Lower leg skin (tissue), 4 donors: ENCODE data around the gene HNF4A. TPM values are rescaled to one million over a fixed set of nuclear protein-coding genes. Genes with fewer than 3 reads are reported as not detected.

Experiments used
- DNase-seq, 2 donors: peaks; one replicate each; pipeline ENCODE4 v3.0.0-alpha.2; 2019; ENCODE audit warnings: low spot score in 2 of 2
- H3K4me3 ChIP-seq: fragments of 200-600 bp; sonication (generic); 2 replicates; pipeline ENCODE4 v1.5.1; 2017; ENCODE audit warnings: mild to moderate bottlenecking, low read depth; ENCODE audit not compliant: poor library complexity, severe bottlenecking
- CTCF ChIP-seq, 3 donors: fragments of 450-650 bp; IDR thresholded peaks; one replicate each; pipeline ENCODE4 v1.5.1; 2016; ENCODE audit warnings: antibody characterized with exemption in 3 of 3, mild to moderate bottlenecking in 3 of 3, moderate library complexity in 2 of 3
- POLR2A ChIP-seq, 2 donors: fragments of 450-650 bp; IDR thresholded peaks; one replicate each; pipeline ENCODE4 v1.6.1; 2016 to 2017; ENCODE audit warnings: antibody characterized with exemption in 2 of 2, mild to moderate bottlenecking in 1 of 2, moderate library complexity in 1 of 2
- WGBS, 2 donors: methylation state at CpG; one replicate each; pipeline ENCODE4 v1.1.5; 2018; 5-methylcytosine and 5-hydroxymethylcytosine counted together
- intact Hi-C: fragments of 100-400 bp; cut with DNase I; formaldehyde crosslinking; loops from one replicate; pipeline ENCODE4 v1.15.0; 2023; ENCODE audit warnings: low total_unique reads
- total RNA-seq, 4 donors: library from RNA; depleted of rRNA; stranded (reverse); fragments of >200 nt; gene quantifications; one replicate each; pipeline ENCODE4 v1.1.0, GENCODE V29; 2016

The HNF4A gene
- total RNA-seq, 4 donors from 2014 or later, result not detected

DNA sequence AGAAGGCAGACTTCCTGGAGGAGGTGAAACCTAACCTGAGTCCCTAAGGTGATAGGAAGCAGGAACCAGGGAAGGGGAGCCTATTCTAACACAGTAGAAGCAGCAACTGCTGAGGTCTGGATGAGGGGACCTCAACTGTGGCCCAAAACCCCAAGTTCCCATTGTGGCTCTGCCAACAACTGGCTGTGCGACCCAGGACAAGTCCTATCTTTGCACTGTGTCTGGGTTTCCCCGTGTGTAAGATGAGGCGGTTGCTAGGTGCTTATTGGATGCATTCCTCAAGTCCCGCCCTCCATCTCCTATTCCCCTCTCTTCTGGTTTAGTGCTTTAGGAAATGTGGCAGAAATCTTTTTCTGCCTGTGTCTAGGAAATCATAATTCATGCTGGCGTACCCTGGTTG, 68.0 kb downstream of the HNF4A start:
- DNase-seq, result no peak
- intact Hi-C loops, result no loop called here
- no peak overlapping the region for H3K4me3 ChIP-seq
- TF ChIP-seq CTCF (IDR thresholded peaks at IDR 0.05) (no peak), POLR2A (IDR thresholded peaks at IDR 0.05) (no peak)
- 24 to 33% methylated on average over 5 of the region's 5 CpGs for WGBS, 2 donors

DNA sequence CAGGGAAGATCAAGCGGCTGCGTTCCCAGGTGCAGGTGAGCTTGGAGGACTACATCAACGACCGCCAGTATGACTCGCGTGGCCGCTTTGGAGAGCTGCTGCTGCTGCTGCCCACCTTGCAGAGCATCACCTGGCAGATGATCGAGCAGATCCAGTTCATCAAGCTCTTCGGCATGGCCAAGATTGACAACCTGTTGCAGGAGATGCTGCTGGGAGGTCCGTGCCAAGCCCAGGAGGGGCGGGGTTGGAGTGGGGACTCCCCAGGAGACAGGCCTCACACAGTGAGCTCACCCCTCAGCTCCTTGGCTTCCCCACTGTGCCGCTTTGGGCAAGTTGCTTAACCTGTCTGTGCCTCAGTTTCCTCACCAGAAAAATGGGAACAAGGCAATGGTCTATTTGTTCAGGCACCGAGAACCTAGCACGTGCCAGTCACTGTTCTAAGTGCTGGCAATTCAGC, 68.6 kb downstream of the HNF4A start:
- no peak overlapping the region for H3K4me3 ChIP-seq
- DNase-seq, result no peak
- 52 to 54% methylated on average over 14 of the region's 14 CpGs for WGBS, 2 donors
- intact Hi-C loops, result no loop called here
- TF ChIP-seq POLR2A (IDR thresholded peaks at IDR 0.05) (no peak), CTCF (IDR thresholded peaks at IDR 0.05) (no peak)

DNA sequence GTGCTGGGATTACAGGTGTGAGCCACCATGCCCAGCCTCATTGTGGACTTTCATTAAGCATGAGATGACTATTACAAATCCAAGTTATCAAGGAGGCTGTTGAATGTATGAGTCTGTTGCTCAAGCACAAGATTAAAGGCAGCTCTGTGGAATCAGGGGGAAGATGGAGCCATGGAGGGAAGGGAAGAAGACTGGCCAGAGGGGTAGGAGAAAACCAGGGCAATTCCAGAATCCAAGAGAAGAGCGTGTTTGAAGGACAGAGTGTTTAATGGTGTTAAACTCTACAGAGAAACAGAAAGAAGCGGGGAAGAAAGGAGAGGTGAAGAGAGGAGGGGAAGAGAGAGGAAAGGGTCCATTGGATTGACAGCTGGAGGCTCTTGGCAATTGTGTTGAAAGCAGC, 70.4 kb downstream of the HNF4A start:
- no peak for DNase-seq
- intact Hi-C loops, result no loop called here
- TF ChIP-seq POLR2A (IDR thresholded peaks at IDR 0.05) (no peak), CTCF (IDR thresholded peaks at IDR 0.05) (no peak)
- no peak overlapping the region for H3K4me3 ChIP-seq
- WGBS, 2 donors, result 89 to 92% methylated on average over 2 of the region's 2 CpGs

DNA sequence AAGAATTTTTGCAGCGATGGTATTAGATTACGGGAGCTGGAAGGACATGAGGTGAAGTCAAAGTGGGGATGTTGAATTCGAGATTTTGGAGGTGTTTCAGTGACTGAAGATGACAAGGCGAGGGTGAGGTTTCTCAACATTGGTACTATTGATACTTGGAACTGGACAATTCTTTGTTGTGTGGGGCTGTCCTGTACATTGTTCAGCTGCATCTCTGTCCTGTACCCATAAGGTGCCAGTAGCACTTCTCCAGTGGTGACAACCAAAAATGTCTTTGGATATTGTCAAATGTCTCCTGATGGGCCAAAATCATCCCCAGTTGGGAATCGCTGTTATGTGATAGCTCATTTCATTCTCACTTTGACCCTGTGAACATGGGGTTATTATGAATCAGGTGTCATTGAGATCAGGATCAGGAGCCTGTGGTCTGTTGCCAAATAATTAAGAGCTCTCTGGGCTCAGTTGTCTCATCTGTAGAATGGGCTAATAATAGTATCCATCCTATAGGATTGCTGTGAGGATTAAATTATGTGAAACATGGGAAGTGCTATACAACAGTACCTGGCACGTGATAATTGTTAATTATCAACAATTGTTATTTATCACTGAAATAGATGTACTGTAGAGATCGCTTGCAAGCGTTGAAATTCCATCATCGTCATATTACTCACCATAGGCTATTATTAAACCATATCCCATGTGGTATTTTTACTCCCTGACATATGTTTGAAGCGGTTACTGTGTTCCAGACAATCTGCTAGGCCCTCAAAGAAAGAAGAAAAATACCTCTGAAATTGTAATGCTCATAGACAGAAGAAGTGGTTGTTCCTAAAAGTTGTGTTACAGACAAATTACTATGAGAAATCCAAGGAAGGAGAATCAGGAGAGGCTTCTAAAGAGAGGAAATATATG, 71.6 kb downstream of the HNF4A start:
- TF ChIP-seq CTCF (IDR thresholded peaks at IDR 0.05) (no peak), POLR2A (IDR thresholded peaks at IDR 0.05) (no peak)
- 76 to 88% methylated on average over 10 of the region's 10 CpGs for WGBS, 2 donors
- no peak overlapping the region for H3K4me3 ChIP-seq
- no peak for DNase-seq
- intact Hi-C loops, result no loop called here

DNA sequence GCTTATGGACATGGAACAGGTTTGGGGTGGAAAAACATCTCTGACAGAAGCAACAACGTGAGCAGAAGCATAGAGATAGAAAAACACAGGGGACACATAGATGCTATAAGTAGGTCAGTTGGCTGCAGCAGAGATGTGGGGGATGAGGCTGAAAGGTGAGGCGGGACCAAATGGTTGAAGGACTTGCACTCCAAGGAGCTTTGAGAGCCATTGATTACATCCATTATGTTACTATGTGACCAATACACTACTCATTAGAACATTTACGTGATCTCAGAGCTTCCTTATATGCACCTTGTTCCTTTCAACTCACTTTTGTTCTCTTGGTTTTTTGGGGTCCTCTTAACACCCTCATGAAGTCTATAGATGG, 72.3 kb downstream of the HNF4A start:
- no peak overlapping the region for H3K4me3 ChIP-seq
- WGBS, 2 donors, result 86 to 87% methylated on average over 3 of the region's 3 CpGs
- DNase-seq, result no peak
- TF ChIP-seq CTCF (IDR thresholded peaks at IDR 0.05), result no peak
- no peak for TF ChIP-seq POLR2A (IDR thresholded peaks at IDR 0.05)
- intact Hi-C loops, result no loop called here
